ENCODE data around the gene GRID1.

DNA sequence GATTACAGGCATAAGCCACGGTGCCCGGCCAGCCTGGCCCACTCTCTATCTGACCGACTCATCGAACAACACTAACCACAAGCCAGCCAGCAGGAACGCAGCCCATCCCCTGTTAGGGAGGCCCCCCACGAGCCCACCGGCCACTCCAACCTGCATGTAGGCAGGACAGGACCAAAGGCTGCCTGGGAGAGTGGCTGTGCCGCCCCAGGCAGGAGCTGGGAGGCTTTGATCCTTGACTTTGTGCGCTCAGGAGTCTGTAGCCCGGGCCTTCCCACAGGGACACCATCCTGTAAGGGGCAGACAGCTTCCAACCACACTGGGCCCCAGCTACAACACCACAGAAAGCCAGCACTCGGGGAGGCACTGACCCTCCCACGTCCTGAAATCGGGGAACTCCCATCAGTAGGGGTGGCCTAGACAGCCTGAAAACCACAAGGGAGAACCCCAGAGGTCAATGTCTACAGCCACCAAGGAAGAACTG, 29.4 kb downstream of the GRID1 start:
- TF ChIP-seq, protein P1, sequence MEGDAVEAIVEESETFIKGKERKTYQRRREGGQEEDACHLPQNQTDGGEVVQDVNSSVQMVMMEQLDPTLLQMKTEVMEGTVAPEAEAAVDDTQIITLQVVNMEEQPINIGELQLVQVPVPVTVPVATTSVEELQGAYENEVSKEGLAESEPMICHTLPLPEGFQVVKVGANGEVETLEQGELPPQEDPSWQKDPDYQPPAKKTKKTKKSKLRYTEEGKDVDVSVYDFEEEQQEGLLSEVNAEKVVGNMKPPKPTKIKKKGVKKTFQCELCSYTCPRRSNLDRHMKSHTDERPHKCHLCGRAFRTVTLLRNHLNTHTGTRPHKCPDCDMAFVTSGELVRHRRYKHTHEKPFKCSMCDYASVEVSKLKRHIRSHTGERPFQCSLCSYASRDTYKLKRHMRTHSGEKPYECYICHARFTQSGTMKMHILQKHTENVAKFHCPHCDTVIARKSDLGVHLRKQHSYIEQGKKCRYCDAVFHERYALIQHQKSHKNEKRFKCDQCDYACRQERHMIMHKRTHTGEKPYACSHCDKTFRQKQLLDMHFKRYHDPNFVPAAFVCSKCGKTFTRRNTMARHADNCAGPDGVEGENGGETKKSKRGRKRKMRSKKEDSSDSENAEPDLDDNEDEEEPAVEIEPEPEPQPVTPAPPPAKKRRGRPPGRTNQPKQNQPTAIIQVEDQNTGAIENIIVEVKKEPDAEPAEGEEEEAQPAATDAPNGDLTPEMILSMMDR (IDR thresholded peaks at IDR 0.05; ENCODE audit: low read length), result no peak
- TF ChIP-seq EZH2 (optimal IDR thresholded peaks at IDR 0.05; ENCODE audit: low read depth, low read length), result no peak
